ENCODE results near the gene KRT81. TPM values are rescaled to one million over a fixed set of nuclear protein-coding genes. Genes with fewer than 3 reads are reported as not detected.

Gene KRT81
- total RNA-seq, 1 donor from 2014 or later: not detected

Other genes with a start within 250 kb of the KRT81 start
- 24.5 TPM for gene NR4A1, start 240.1 kb downstream of the KRT81 start, total RNA-seq
- 34.4 TPM for gene ATG101, start 221.6 kb downstream of the KRT81 start, total RNA-seq
- not detected for gene SMIM41, start 211.8 kb downstream of the KRT81 start, total RNA-seq
- 0.52 TPM for gene KRT80, start 99.5 kb downstream of the KRT81 start, total RNA-seq
- gene KRT7, start 58.3 kb downstream of the KRT81 start, total RNA-seq: not detected
- 0.52 TPM for gene KRT86, start 16.9 kb downstream of the KRT81 start, total RNA-seq
- gene KRT83, start 29.9 kb upstream of the KRT81 start, total RNA-seq: not detected
- 0.52 TPM for gene KRT85, start 75.9 kb upstream of the KRT81 start, total RNA-seq
- not detected for gene KRT84, start 94.1 kb upstream of the KRT81 start, total RNA-seq
- not detected for gene KRT82, start 114.8 kb upstream of the KRT81 start, total RNA-seq
- gene KRT75, start 142.8 kb upstream of the KRT81 start, total RNA-seq: not detected
- gene KRT6B, start 160.6 kb upstream of the KRT81 start, total RNA-seq: not detected
- gene KRT6C, start 182.3 kb upstream of the KRT81 start, total RNA-seq: not detected
- gene KRT6A, start 201.7 kb upstream of the KRT81 start, total RNA-seq: 1.6 TPM
- gene KRT5, start 228.9 kb upstream of the KRT81 start, total RNA-seq: 1.6 TPM

All from skeletal muscle tissue (tissue), 1 donor.